ENCODE results near the gene CDC42EP2.

The CDC42EP2 gene

GRCh38 chr11:65314501-65315203, at the start of gene CDC42EP2:
CDC42EP2 (plus strand) TSS chr11:65314866; CDS start chr11:65320899, 6,033 bp downstream.
- DNase-seq, result no peak

GRCh38 chr11:65266210-65266609, 48.5 kb upstream of the CDC42EP2 start:
- no peak for DNase-seq

GRCh38 chr11:65274735-65275682, 39.7 kb upstream of the CDC42EP2 start:
- peak; percentile 39 for DNase-seq

GRCh38 chr11:65275906-65276305, 38.8 kb upstream of the CDC42EP2 start:
- DNase-seq, result no peak

GRCh38 chr11:65277631-65278277, 36.9 kb upstream of the CDC42EP2 start:
- no peak for DNase-seq

- no peak for DNase-seq
Observed at GRCh38 chr11:65278356-65278755, 36.3 kb upstream of the CDC42EP2 start.

- no peak for DNase-seq
Observed at GRCh38 chr11:65279279-65279678, 35.4 kb upstream of the CDC42EP2 start.

- DNase-seq, result no peak
Observed at GRCh38 chr11:65279741-65280440, 34.8 kb upstream of the CDC42EP2 start.

- no peak for DNase-seq
Observed at GRCh38 chr11:65280646-65281045, 34.0 kb upstream of the CDC42EP2 start.

- DNase-seq, result no peak
Observed at GRCh38 chr11:65286686-65287085, 28.0 kb upstream of the CDC42EP2 start.

- DNase-seq, result no peak
Observed at GRCh38 chr11:65287601-65288000, 27.1 kb upstream of the CDC42EP2 start.

GRCh38 chr11:65288706-65289536, 25.7 kb upstream of the CDC42EP2 start:
- peak; percentile 92 for DNase-seq

- peak; percentile 48 for DNase-seq
Observed at GRCh38 chr11:65290448-65291165, 24.1 kb upstream of the CDC42EP2 start.

- DNase-seq, result no peak
Observed at GRCh38 chr11:65291613-65292012, 23.1 kb upstream of the CDC42EP2 start.

GRCh38 chr11:65292890-65293289, 21.8 kb upstream of the CDC42EP2 start:
- DNase-seq, result no peak

GRCh38 chr11:65293909-65294381, 20.7 kb upstream of the CDC42EP2 start:
- no peak for DNase-seq

- DNase-seq, result no peak
Observed at GRCh38 chr11:65295001-65295400, 19.7 kb upstream of the CDC42EP2 start.

- no peak for DNase-seq
Observed at GRCh38 chr11:65295571-65296341, 18.9 kb upstream of the CDC42EP2 start.

GRCh38 chr11:65297026-65297672, 17.5 kb upstream of the CDC42EP2 start:
- DNase-seq, result no peak

- no peak for DNase-seq
Observed at GRCh38 chr11:65298131-65298535, 16.5 kb upstream of the CDC42EP2 start.
